Measurements from ENCODE around the gene UBL4B.

DNA sequence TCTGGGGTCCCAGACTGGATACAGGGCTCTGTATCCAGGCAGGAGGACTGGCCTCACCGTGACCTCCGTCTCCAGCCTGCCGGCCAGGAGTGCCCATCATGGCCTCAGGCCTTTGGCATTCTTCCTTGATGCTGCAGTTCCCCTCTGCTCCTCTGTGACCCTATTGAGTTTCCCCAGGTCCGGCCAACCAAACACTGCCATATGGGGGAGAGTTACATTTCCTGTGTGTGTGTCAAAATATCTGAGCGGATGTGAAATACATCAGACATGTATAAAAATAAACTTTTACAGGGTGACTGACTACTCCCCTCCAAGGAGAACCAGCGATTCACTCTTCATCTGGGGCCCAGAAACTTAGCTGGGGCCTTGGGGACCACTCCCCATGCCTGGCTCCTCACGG lies 10.2 kb upstream of the UBL4B start:
- TF ChIP-seq, protein P1, sequence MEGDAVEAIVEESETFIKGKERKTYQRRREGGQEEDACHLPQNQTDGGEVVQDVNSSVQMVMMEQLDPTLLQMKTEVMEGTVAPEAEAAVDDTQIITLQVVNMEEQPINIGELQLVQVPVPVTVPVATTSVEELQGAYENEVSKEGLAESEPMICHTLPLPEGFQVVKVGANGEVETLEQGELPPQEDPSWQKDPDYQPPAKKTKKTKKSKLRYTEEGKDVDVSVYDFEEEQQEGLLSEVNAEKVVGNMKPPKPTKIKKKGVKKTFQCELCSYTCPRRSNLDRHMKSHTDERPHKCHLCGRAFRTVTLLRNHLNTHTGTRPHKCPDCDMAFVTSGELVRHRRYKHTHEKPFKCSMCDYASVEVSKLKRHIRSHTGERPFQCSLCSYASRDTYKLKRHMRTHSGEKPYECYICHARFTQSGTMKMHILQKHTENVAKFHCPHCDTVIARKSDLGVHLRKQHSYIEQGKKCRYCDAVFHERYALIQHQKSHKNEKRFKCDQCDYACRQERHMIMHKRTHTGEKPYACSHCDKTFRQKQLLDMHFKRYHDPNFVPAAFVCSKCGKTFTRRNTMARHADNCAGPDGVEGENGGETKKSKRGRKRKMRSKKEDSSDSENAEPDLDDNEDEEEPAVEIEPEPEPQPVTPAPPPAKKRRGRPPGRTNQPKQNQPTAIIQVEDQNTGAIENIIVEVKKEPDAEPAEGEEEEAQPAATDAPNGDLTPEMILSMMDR (conservative IDR thresholded peaks at IDR 0.05; ENCODE audit: low read depth, low read length), result no peak
- TF ChIP-seq EZH2 (IDR thresholded peaks at IDR 0.05; ENCODE audit: low read length, unreplicated experiment) (no peak), EZH2phosphoT487 (IDR thresholded peaks at IDR 0.05; ENCODE audit: borderline replicate concordance, low read length) (no peak)
